ENCODE measurements around the gene INHA. TPM values are rescaled to one million over a fixed set of nuclear protein-coding genes. Genes with fewer than 3 reads are reported as not detected.

Gene INHA
- total RNA-seq, 8 experiments from 2014 or later: 0.28 to 2.3 (median 1.3) TPM

GRCh38 chr2:219565130-219566080, 6.7 kb upstream of the INHA start:
- no peak for ATAC-seq (replicated peaks in 6 of 8)

GRCh38 chr2:219566640-219567039, 5.5 kb upstream of the INHA start:
- in situ Hi-C loops (cut with MboI; ENCODE audit: low pct_unique_long_range_greater_than_20kb in 2 of 9, low sequenced_read_pairs in 9 of 9, unreplicated experiment in 9 of 9): no loop called here
- H3K4me3 ChIP-seq: no peak overlapping the region
- no peak overlapping the region for H3K27ac ChIP-seq
- ATAC-seq (replicated peaks in 6 of 8): no peak
- H3K4me1 ChIP-seq (replicated peaks in 1 of 2): peaks cover 11% of the 10 kb centered on the region in 2 donors
- WGBS, 10 experiments: 49 to 100% (median 90%) methylated on average over 1 to 5 of the region's 11 CpGs; no CpG with 5 or more reads in 4 of the 10 experiments

More at GRCh38 chr2:219565130-219566080, 6.7 kb upstream of the INHA start:
- in situ Hi-C loops (cut with MboI; ENCODE audit: low pct_unique_long_range_greater_than_20kb in 2 of 9, low sequenced_read_pairs in 9 of 9, unreplicated experiment in 9 of 9): no loop called here
- Histone ChIP-seq H3K27ac (no peak overlapping the region), H3K4me3 (no peak overlapping the region), H3K4me1 (replicated peaks in 1 of 2) (peaks cover 9 to 11% of the 10 kb centered on the region in 2 donors)
- WGBS, 10 experiments: 51 to 96% (median 63%) methylated on average over 1 to 9 of the region's 21 CpGs; no CpG with 5 or more reads in 2 of the 10 experiments

- in situ Hi-C loops (cut with MboI; ENCODE audit: low pct_unique_long_range_greater_than_20kb in 2 of 9, low sequenced_read_pairs in 9 of 9, unreplicated experiment in 9 of 9): no loop called here
- Histone ChIP-seq H3K4me3 (no peak overlapping the region), H3K27ac (no peak overlapping the region), H3K4me1 (replicated peaks in 1 of 2) (peaks cover 16% of the 10 kb centered on the region in 2 donors)
- no peak for ATAC-seq (replicated peaks in 6 of 8)
- 83 to 100% methylated on average over 6 to 11 of the region's 18 CpGs; no CpG with 5 or more reads in 8 of the 10 experiments for WGBS, 10 experiments
Measured at GRCh38 chr2:219567131-219567530, 5.0 kb upstream of the INHA start.

- H3K4me1 ChIP-seq (replicated peaks in 1 of 2): peaks cover 18 to 19% of the 10 kb centered on the region in 2 donors
- H3K27ac ChIP-seq: no peak overlapping the region
- 78 to 96% (median 93%) methylated on average over 1 to 8 of the region's 35 CpGs; no CpG with 5 or more reads in 5 of the 10 experiments for WGBS, 10 experiments
- H3K4me3 ChIP-seq: no peak overlapping the region
- no peak for ATAC-seq (replicated peaks in 6 of 8)
- in situ Hi-C loops (cut with MboI; ENCODE audit: low pct_unique_long_range_greater_than_20kb in 2 of 9, low sequenced_read_pairs in 9 of 9, unreplicated experiment in 9 of 9): no loop called here
Measured at GRCh38 chr2:219567791-219568361, 4.2 kb upstream of the INHA start.

- Histone ChIP-seq H3K4me1 (replicated peaks in 1 of 2) (peaks cover 18 to 19% of the 10 kb centered on the region in 2 donors), H3K27ac (no peak overlapping the region), H3K4me3 (no peak overlapping the region)
- in situ Hi-C loops (cut with MboI; ENCODE audit: low pct_unique_long_range_greater_than_20kb in 2 of 9, low sequenced_read_pairs in 9 of 9, unreplicated experiment in 9 of 9): no loop called here
- WGBS, 10 experiments: 62 to 93% (median 87%) methylated on average over 3 to 6 of the region's 6 CpGs; no CpG with 5 or more reads in 1 of the 10 experiments
- no peak for ATAC-seq (replicated peaks in 6 of 8)
Measured at GRCh38 chr2:219569041-219569440, 3.1 kb upstream of the INHA start.

GRCh38 chr2:219569635-219570034, 2.5 kb upstream of the INHA start:
- 14 to 95% (median 65%) methylated on average over 1 to 4 of the region's 6 CpGs; no CpG with 5 or more reads in 2 of the 10 experiments for WGBS, 10 experiments
- in situ Hi-C loops (cut with MboI; ENCODE audit: low pct_unique_long_range_greater_than_20kb in 2 of 9, low sequenced_read_pairs in 9 of 9, unreplicated experiment in 9 of 9): no loop called here
- Histone ChIP-seq H3K4me1 (replicated peaks in 1 of 2) (peaks cover 18 to 19% of the 10 kb centered on the region in 2 donors), H3K4me3 (peak overlapping the region in 3 of 5 donors; percentile 72 to 96 (median 75)), H3K27ac (no peak overlapping the region)
- no peak for ATAC-seq (replicated peaks in 6 of 8)

- H3K4me3 ChIP-seq: peak overlapping the region; percentile 61 to 96 (median 72)
- peak; percentile 28 to 67 (median 36) for ATAC-seq (replicated peaks in 6 of 8)
- peaks cover 18 to 19% of the 10 kb centered on the region in 2 donors for H3K4me1 ChIP-seq (replicated peaks in 1 of 2)
- WGBS, 10 experiments: 0 to 24% (median 10%) methylated on average over 2 to 9 of the region's 95 CpGs; no CpG with 5 or more reads in 6 of the 10 experiments
- in situ Hi-C loops (cut with MboI; ENCODE audit: low pct_unique_long_range_greater_than_20kb in 2 of 9, low sequenced_read_pairs in 9 of 9, unreplicated experiment in 9 of 9): no loop called here
- H3K27ac ChIP-seq: peak overlapping the region; percentile 78 to 87
Measured at GRCh38 chr2:219570194-219570923, 1.8 kb upstream of the INHA start.

- Histone ChIP-seq H3K27ac (peak overlapping the region; percentile 78 to 87), H3K4me3 (peak overlapping the region; percentile 61 to 96 (median 72)), H3K4me1 (replicated peaks in 1 of 2) (peaks cover 20 to 23% of the 10 kb centered on the region in 2 donors)
- in situ Hi-C loops (cut with MboI; ENCODE audit: low pct_unique_long_range_greater_than_20kb in 2 of 9, low sequenced_read_pairs in 9 of 9, unreplicated experiment in 9 of 9): no loop called here
- 0% methylated on average over 3 of the region's 55 CpGs; no CpG with 5 or more reads in 9 of the 10 experiments for WGBS, 10 experiments
- peak; percentile 40 to 68 (median 50) for ATAC-seq (replicated peaks in 6 of 8)
Measured at GRCh38 chr2:219570924-219571310, 1.2 kb upstream of the INHA start.

GRCh38 chr2:219571311-219572236, 536 bp upstream of the INHA start, which contains the start of gene OBSL1:
OBSL1 (minus strand) TSS chr2:219571539; CDS start chr2:219571232, 307 bp downstream.
- 0 to 20% methylated on average over 1 to 2 of the region's 42 CpGs; no CpG with 5 or more reads in 8 of the 10 experiments for WGBS, 10 experiments
- peak within 1 kb of the TSS; percentile 61 to 96 (median 72) for H3K4me3 ChIP-seq
- H3K4me1 ChIP-seq (replicated peaks in 1 of 2): peaks cover 27 to 30% of the 10 kb centered on the region in 2 donors
- H3K27ac ChIP-seq: peak within 1 kb of the TSS; percentile 78 to 87
- peak; percentile 60 to 83 (median 79) for ATAC-seq (replicated peaks in 6 of 8)
- in situ Hi-C loops (cut with MboI; ENCODE audit: low pct_unique_long_range_greater_than_20kb in 2 of 9, low sequenced_read_pairs in 9 of 9, unreplicated experiment in 9 of 9): no loop called here

- in situ Hi-C loops (cut with MboI; ENCODE audit: low pct_unique_long_range_greater_than_20kb in 2 of 9, low sequenced_read_pairs in 9 of 9, unreplicated experiment in 9 of 9): no loop called here
- no peak overlapping the region for H3K4me3 ChIP-seq
- ATAC-seq (replicated peaks in 6 of 8): no peak
- peaks cover 37 to 46% of the 10 kb centered on the region in 2 donors for H3K4me1 ChIP-seq (replicated peaks in 1 of 2)
- 33 to 94% (median 80%) methylated on average over 1 to 5 of the region's 5 CpGs; no CpG with 5 or more reads in 1 of the 10 experiments for WGBS, 10 experiments
- no peak overlapping the region for H3K27ac ChIP-seq
Measured at GRCh38 chr2:219573166-219573565, 1.1 kb downstream of the INHA start.

- no peak for ATAC-seq (replicated peaks in 6 of 8)
- WGBS, 10 experiments: 50 to 97% (median 80%) methylated on average over 1 to 8 of the region's 22 CpGs; no CpG with 5 or more reads in 3 of the 10 experiments
- H3K27ac ChIP-seq: no peak overlapping the region
Measured at GRCh38 chr2:219574484-219575311, 2.6 kb downstream of the INHA start.

More at GRCh38 chr2:219574484-219575311, 2.6 kb downstream of the INHA start:
- Histone ChIP-seq H3K4me1 (replicated peaks in 1 of 2) (peaks cover 31 to 47% of the 10 kb centered on the region in 2 donors), H3K4me3 (no peak overlapping the region)
- in situ Hi-C loops (cut with MboI; ENCODE audit: low pct_unique_long_range_greater_than_20kb in 2 of 9, low sequenced_read_pairs in 9 of 9, unreplicated experiment in 9 of 9): no loop called here

Measured in motor neuron (in vitro differentiated cells).